SK-N-SH (cell line): Measurements from ENCODE around the gene OR4D1.

ENCODE experiments used
- CHD2 ChIP-seq: fragments of 150-350 bp; IDR thresholded peaks from 2 replicates; pipeline ENCODE4 v1.6.1; 2018; ENCODE audit warnings: low read length; ENCODE audit not compliant: partially characterized antibody
- SIN3A ChIP-seq: IDR thresholded peaks from 2 replicates; pipeline ENCODE4 v1.6.1; 2012; ENCODE audit warnings: low read depth, mild to moderate bottlenecking, low read length, moderate library complexity, borderline replicate concordance
- TF ChIP-seq, protein P1 (sequence below): IDR thresholded peaks from 2 replicates; pipeline ENCODE4 v1.4.0; 2012; ENCODE audit warnings: low read depth, borderline replicate concordance

- TF ChIP-seq SIN3A = no peak
- TF ChIP-seq, protein P1, sequence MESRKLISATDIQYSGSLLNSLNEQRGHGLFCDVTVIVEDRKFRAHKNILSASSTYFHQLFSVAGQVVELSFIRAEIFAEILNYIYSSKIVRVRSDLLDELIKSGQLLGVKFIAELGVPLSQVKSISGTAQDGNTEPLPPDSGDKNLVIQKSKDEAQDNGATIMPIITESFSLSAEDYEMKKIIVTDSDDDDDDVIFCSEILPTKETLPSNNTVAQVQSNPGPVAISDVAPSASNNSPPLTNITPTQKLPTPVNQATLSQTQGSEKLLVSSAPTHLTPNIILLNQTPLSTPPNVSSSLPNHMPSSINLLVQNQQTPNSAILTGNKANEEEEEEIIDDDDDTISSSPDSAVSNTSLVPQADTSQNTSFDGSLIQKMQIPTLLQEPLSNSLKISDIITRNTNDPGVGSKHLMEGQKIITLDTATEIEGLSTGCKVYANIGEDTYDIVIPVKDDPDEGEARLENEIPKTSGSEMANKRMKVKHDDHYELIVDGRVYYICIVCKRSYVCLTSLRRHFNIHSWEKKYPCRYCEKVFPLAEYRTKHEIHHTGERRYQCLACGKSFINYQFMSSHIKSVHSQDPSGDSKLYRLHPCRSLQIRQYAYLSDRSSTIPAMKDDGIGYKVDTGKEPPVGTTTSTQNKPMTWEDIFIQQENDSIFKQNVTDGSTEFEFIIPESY = no peak
- TF ChIP-seq CHD2 = no peak
These were observed 38.9 kb downstream of the OR4D1 start for GRCh38 chr17:58187063-58187462.
